ENCODE measurements around the gene BEST4. TPM values are rescaled to one million over a fixed set of nuclear protein-coding genes. Genes with fewer than 3 reads are reported as not detected.

BEST4 gene
- total RNA-seq, 6 experiments from 2014 or later = 0.09 to 0.23 (median 0.12) TPM

DNA sequence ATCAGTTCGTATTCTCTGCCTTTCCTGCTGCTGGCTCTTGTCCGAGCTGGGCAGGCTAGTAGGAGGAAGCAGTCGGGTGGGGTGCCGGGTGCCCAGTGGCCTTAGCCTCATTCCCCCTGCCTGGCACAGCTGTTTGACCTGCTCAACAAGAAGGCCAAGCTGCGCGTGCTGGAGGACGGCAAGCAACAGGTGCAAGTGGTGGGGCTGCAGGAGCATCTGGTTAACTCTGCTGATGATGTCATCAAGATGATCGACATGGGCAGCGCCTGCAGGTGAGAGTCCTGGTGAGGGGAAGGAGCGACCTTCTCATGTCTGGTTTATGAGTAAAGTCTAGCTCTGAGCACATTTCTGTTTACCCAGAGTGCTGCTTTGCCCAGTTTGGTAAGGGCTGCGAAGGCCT lies 28.9 kb downstream of the BEST4 start:
- no peaks in the 10 kb centered on the region for H3K9me3 Mint-ChIP-seq
- no peaks in the 10 kb centered on the region for H3K4me1 Mint-ChIP-seq (ENCODE audit: low read depth)
- DNase-seq = no peak
- H3K4me3 Mint-ChIP-seq = no peak overlapping the region
- no peaks in the 10 kb centered on the region for H3K27me3 Mint-ChIP-seq (ENCODE audit: insufficient read depth)
- H3K36me3 Mint-ChIP-seq (ENCODE audit: low read depth) = peaks cover 27% of the 10 kb centered on the region; the same call in 1 of the 2 replicates
- H3K27ac Mint-ChIP-seq = no peak overlapping the region
- TF ChIP-seq, protein P1, sequence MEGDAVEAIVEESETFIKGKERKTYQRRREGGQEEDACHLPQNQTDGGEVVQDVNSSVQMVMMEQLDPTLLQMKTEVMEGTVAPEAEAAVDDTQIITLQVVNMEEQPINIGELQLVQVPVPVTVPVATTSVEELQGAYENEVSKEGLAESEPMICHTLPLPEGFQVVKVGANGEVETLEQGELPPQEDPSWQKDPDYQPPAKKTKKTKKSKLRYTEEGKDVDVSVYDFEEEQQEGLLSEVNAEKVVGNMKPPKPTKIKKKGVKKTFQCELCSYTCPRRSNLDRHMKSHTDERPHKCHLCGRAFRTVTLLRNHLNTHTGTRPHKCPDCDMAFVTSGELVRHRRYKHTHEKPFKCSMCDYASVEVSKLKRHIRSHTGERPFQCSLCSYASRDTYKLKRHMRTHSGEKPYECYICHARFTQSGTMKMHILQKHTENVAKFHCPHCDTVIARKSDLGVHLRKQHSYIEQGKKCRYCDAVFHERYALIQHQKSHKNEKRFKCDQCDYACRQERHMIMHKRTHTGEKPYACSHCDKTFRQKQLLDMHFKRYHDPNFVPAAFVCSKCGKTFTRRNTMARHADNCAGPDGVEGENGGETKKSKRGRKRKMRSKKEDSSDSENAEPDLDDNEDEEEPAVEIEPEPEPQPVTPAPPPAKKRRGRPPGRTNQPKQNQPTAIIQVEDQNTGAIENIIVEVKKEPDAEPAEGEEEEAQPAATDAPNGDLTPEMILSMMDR (IDR thresholded peaks at IDR 0.05) = no peak

GRCh38 chr1:44757420-44757819 lies 30.6 kb downstream of the BEST4 start:
- no peaks in the 10 kb centered on the region for H3K4me1 Mint-ChIP-seq (ENCODE audit: low read depth)
- H3K27ac Mint-ChIP-seq = no peak overlapping the region
- H3K27me3 Mint-ChIP-seq (ENCODE audit: insufficient read depth) = no peaks in the 10 kb centered on the region
- TF ChIP-seq, protein P1 (IDR thresholded peaks at IDR 0.05) = no peak
- H3K36me3 Mint-ChIP-seq (ENCODE audit: low read depth) = peaks cover 16% of the 10 kb centered on the region; the same call in 1 of the 2 replicates
- H3K9me3 Mint-ChIP-seq = no peaks in the 10 kb centered on the region
- H3K4me3 Mint-ChIP-seq = no peak overlapping the region
- DNase-seq = no peak

- Mint-ChIP-seq H3K4me1 (ENCODE audit: low read depth) (peaks cover 7% of the 10 kb centered on the region), H3K9me3 (no peaks in the 10 kb centered on the region), H3K4me3 (no peak overlapping the region), H3K27ac (no peak overlapping the region), H3K27me3 (ENCODE audit: insufficient read depth) (no peaks in the 10 kb centered on the region; the same call in 1 of the 2 replicates), H3K36me3 (ENCODE audit: low read depth) (peaks cover 6% of the 10 kb centered on the region; the same call in 1 of the 2 replicates)
- DNase-seq = no peak
- TF ChIP-seq, protein P1 (IDR thresholded peaks at IDR 0.05) = peak; percentile 34; the same call in 1 of the 2 replicates
These were observed 40.1 kb downstream of the BEST4 start for GRCh38 chr1:44747878-44748277.

DNA sequence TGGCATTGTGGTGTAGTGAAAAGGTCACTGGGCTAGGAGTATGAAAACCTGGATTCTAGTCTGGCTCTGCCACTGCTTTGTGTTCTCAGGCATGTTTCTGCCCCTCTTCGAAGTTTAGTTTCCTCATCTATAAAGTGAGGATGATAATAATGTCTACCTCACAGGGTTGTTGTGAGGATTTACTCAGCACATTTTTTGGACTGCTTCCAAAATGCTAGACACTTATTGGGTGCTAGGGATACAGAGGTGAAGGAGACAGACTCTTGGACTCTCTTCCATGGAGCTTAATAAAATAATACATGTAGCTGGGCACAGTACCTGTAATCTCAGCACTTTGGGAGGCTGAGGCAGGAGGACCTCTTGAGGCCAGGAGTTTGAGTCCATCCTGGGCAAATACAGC lies 44.8 kb downstream of the BEST4 start:
- Mint-ChIP-seq H3K27me3 (ENCODE audit: insufficient read depth) (no peaks in the 10 kb centered on the region; the same call in 1 of the 2 replicates), H3K27ac (peak overlapping the region; percentile 53), H3K4me1 (ENCODE audit: low read depth) (peaks cover 32% of the 10 kb centered on the region), H3K4me3 (no peak overlapping the region; the same call in 1 of the 2 replicates), H3K9me3 (no peaks in the 10 kb centered on the region), H3K36me3 (ENCODE audit: low read depth) (peaks cover 20% of the 10 kb centered on the region; the same call in 1 of the 2 replicates)
- no peak for DNase-seq
- TF ChIP-seq, protein P1 (IDR thresholded peaks at IDR 0.05) = no peak

DNA sequence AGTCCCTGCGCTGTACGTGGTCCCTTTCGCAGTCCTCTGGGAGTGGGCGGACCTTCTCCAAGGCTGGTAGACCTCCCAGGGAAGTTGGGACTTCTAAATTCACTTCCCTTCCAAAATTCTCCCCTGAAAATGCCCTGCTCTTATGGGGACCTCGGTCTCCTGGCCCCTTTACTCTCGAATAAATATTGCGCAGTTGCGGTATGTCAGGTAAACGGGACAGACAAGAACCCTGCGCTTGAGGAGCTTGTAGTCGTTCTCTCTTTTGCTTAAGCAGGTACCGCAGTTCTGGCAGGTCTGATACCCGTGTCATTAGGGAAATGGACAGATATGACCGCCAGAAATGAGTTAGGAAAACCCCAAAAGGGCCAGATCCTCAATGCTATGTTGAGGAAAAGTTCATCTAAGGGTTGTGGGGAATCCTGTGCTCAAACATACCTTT lies 47.8 kb downstream of the BEST4 start:
- no peak for DNase-seq
- no peaks in the 10 kb centered on the region; the same call in 1 of the 2 replicates for H3K27me3 Mint-ChIP-seq (ENCODE audit: insufficient read depth)
- no peaks in the 10 kb centered on the region for H3K9me3 Mint-ChIP-seq
- peak overlapping the region; percentile 73 for H3K27ac Mint-ChIP-seq
- peak overlapping the region; percentile 98 for H3K4me3 Mint-ChIP-seq
- TF ChIP-seq, protein P1 (IDR thresholded peaks at IDR 0.05) = no peak
- H3K36me3 Mint-ChIP-seq (ENCODE audit: low read depth) = peaks cover 20% of the 10 kb centered on the region; the same call in 1 of the 2 replicates
- peaks cover 32% of the 10 kb centered on the region for H3K4me1 Mint-ChIP-seq (ENCODE audit: low read depth)
